Activated CD4-positive, alpha-beta T cell treated with anti-CD3 and anti-CD28 coated beads, Interleukin-2, Interleukin-6, amounts not matched to agents 100 ng/mL and 50 ng/mL, durations not matched to agents 16 hours and 8 hours (primary cell): Measurements from ENCODE around the gene IL36A.

ENCODE experiments used
- DNase-seq: peaks from one replicate; pipeline ENCODE4 v3.0.0-alpha.2; 2020

The IL36A gene, protein sequence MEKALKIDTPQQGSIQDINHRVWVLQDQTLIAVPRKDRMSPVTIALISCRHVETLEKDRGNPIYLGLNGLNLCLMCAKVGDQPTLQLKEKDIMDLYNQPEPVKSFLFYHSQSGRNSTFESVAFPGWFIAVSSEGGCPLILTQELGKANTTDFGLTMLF

DNA sequence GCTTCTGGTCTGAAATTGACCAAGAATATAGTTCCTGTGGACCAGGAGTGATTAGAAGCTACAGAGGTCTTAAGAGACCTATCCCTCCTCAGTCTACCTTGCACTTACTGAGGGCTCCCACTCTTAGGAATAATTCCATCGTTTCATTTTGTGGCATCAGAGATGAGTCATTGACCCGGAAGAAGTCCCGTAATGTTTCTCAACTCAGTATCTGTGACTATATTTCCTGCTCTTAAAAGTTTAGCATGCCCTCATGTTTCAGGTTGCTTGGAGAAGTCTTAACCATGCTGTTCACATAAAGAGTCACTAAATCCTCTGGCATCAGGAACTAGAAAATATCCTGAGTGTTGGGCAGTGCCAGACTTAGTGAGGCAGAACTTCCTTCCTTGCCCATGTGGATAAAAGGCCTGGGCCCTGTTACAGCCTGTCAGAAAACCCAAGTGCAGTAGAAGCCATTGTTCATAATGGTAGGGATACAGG is at the start of gene IL36A:
Gene IL36A (plus strand): TSS at position 430 of the 480 bp plus-strand sequence. CDS start 413 bp downstream, outside the sequence.
- DNase-seq, result no peak

DNA sequence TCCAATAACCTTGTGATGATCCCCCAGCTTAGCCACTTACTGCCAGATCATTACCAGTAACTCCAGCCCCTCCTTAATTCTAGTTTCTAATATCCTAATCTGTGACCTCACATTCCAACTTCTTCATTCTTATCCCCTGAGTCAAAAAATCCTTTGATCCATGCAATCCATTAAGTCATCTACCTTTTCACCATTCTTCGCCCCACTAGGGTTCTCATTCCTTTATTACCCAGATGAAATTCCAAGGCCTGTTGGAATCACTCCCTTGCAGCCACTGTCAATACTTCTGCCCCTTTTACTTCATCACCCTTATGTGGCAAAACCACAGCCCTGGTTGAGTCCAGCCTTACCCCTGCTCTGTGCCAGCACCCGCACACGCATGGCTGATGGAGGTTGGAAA is 47.7 kb upstream of the IL36A start:
- no peak for DNase-seq

DNA sequence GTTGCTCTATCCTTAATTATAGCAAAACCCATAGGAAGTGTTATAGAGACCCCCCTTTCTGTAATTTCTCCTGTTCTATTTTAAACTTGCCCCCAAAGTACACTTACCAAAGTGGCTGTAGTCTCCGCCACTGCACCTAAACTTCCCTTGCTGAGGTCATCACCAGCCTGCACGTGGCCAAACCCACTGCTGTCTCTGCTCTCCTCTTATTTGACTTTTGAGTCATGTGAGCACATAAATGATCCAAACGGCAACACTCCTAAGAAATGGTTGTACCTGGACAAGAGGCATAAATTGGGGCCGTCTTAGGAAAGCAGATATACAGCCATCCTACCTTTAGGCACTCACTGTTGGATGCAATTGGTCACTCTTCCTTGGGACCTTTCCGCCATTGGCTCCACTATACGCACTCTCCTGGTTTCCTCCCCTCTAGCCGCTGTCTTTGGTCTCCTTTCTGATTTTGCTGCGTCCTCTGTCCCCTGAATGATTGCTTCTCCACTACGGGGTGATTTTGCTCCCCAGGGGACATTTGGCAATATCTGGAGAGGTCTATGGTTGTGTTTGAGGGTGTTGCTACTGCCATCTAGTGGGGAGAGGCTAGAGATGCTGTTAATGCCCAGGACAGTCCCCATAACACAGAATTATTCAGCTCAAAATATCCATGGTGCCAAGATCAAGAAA is 46.7 kb upstream of the IL36A start:
- peak; percentile 74 for DNase-seq

DNA sequence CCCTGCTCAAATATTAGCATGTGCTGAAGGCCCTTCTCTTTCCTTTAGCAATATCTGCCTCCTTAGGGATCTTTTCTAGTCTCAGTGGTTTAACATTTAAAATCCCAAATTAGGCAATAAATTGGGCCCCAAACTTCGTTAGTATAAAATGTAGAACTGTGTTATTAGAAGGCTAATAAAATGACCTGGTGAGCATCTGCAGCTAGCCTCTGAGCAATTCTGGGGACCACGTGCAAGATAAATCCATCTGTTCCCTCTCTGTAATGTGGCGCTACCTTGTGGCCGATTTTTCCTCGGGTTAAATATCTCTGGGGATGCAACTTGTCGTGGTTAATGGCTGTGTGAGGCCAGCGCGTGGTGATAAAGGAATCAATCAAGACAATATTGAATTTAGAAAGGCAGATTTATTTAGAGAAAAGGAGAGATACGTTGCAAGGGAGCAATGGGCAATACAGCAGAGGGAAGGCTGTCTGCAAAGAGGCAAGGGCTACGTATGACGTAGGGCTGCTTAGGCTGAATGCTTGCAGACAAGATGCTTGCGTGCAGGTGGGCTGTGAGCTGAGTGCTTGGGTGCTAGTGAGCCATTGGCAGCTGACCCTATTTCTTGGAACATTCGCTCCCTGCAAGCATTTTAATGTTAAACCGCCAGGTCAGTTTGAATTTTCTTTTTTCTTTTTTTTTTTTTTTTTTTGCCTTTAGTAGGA is 46.0 kb upstream of the IL36A start:
- DNase-seq, result no peak

DNA sequence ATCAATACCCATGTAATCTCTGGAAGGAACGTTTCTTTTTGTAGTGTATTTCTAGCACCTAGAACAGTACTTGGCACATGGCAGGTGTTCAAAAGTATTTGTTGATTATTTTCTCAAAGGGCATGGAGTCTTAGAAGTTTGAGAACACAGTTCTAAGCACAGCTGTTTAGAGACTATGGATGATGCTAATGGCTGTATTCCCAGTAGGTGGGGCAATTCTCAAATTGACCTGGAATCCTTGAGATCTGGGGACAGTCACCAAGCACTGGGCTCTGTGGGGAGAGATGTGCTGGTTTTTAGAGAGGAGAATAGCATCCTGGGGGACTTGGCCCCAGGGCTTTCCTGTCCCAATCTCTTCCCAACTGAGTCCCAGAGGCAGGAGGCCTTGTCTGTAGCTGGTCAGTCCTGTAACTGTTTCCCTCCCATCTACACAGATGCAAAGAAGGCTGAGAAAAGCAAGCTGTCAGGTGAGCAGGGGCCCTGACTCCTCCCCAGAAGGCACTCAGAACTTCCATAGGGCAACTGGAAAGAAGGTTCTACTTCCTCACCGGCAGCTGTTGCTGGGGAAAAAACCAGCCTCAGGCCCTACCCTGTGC is 44.9 kb upstream of the IL36A start:
- DNase-seq, result no peak

DNA sequence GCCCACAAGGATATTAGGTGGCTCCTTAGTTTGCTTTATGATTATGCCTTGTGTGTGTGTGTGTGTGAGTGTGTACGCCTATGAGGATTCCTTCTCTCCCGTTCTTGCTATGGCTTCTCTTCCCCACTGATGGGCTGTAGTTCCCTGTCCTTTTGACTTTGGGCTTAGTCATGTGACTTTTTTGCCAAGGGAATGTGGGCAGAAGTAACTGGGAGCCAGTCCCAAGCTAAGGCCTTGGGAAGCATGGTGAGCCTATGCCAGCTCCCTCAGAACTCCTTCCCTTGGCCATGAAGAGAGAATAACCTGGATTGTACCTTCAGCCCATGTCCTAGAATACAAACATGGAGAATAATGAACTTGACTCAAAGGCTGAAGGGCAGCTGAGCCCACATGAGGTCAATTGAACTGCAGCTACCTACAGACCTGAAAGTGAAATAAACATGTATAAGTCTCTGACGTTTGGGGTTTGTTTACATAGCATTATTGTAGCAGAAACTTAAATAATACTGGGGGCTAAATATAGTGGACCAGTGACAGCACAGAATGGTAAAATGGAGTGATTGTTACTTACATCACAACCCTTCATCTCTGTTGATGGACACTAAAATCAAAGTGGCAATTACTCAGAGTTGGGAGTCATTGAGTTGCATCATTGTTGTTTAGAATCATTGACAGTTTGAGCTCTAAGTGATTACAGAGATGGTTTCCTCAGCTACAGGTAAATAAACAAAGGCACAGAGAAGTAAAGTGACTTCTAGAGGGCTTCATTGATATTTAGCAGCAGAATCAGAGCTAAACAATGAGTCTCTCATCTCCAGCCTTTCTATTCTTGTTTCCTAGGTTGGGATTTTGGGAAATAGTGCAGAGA is 42.7 kb upstream of the IL36A start:
- no peak for DNase-seq

DNA sequence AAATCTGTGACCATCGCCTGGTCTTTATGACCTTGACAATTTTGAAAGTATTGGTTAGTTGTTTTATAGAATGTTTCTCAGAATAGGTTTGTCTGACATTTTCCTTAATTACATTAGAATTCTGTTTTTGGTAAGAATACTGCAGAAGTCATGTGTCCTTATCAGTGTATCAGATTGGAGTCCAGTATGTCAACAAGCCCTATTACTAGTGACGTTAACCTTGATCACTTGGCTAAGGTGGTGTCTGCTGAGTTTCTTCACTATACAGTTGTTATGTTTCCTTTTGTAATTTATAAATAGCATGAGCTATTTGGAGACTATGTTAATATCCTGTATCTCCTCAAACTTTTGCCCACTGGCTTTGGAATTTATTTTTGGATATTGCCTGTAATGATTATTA is 38.2 kb upstream of the IL36A start:
- DNase-seq, result no peak

DNA sequence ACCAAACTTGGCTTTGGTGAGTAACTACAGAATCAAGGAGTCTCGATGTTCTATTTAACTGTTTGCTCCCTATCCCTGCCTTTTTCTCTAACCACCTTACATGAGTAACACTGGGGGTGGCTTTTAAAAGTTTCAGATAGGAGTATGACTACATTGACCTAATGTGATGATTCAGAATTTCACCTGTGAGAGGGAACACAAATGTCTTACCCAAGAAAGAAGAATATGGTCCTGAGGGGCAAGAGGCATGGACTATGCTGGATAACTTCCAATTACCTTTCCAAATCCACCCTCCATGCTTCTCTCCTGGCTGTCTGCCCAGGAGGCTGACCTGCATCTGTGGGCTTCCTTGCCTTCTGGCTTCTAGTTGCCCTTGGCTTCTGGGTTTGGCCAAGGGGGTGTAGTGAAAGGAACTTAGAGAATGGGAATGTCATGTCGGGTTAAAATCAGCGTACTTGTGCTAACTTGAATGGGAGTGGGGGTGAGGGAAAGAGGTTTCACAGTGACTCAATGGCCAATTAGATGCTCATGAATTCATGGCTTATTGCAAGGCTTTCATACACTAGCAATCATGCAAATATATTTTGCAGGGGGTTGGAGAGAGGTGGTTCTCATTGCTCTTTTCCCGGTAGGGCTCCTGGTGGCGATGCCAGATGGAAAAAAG is 32.7 kb upstream of the IL36A start:
- DNase-seq, result no peak

DNA sequence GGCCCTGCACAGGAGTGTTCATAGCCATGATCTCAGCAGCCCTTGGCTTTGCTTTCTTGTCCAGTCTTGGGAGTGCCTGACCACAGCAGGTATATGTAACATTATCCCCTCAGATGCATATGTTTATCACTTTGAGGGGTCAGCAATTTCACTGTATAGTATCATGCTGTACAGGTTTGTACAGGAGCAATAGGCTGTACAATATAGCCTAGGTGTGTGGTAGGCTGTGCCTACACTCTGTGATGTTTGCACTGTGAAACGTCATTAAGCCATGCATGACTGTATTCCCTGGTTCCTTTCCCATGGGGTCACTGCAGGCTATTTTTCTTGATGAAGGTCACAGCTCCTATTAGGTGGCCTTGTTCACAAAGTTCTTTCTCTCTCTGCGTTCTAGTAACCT is 32.1 kb upstream of the IL36A start:
- DNase-seq, result no peak

DNA sequence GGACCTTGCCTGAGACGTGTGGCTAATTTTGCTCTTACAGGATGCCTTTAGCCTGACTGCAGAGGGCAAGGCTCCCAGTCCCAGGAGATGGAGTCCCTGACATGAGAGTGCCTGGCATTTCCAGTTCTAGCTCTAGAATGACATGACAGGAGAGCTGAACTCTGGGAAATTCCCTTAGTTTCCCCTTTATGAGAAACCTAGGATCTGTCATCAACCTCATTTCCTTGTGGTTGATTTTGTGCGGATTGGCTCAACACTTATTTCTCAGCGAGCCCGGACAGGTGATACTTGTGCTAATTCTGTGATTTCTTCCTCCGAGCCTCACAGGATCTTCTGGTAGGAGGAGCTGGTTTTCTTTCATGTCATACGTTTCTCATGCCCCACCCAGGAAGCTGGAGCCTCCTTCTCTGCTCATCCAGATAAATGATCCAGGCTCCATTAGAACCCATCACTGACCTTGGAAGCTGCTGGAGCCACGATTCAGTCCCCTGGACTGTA is 27.7 kb upstream of the IL36A start, which contains the start of gene IL36G:
Gene IL36G (plus strand): TSS at position 448 of the 498 bp plus-strand sequence. CDS start 633 bp downstream, outside the sequence.
- no peak for DNase-seq

DNA sequence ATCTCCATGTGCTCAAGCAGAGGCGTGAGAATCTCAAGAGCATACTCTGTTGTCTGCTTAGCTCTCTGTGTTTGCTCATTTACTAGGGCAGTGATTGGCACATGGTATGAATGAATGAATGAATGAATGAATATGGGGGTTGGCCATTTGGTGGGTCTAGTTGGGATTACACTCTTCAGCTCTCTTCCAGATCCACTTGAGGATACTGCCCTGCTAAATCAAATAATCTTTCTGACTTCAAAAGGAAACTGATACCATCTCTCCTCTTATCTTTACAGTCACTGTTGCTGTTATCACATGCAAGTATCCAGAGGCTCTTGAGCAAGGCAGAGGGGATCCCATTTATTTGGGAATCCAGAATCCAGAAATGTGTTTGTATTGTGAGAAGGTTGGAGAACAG is 25.5 kb upstream of the IL36A start:
- no peak for DNase-seq

DNA sequence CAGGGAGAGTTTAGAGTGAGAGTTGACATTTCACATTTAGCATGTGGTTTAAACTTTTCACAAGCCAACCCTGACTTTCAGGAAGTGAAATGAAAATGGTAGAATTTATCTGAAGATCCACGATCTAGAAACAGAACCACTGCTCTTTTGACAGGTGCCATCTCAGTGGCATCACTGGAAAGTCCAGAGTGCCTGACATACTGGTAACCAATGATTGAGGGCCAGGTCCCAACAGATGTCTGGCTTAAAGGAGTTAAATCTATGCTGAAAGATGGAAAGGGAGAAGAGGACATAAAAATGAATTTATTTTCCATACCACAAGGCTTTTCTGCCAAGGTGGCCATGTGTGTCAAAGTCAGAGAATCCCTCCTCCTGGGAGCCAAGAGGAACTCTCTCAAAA is 24.7 kb upstream of the IL36A start:
- DNase-seq, result no peak

DNA sequence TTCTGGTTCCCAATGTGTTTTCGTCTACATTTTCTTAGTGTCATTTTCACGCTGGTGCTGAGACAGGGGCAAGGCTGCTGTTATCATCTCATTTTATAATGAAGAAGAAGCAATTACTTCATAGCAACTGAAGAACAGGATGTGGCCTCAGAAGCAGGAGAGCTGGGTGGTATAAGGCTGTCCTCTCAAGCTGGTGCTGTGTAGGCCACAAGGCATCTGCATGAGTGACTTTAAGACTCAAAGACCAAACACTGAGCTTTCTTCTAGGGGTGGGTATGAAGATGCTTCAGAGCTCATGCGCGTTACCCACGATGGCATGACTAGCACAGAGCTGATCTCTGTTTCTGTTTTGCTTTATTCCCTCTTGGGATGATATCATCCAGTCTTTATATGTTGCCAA is 20.2 kb upstream of the IL36A start:
- peak; percentile 15 for DNase-seq

DNA sequence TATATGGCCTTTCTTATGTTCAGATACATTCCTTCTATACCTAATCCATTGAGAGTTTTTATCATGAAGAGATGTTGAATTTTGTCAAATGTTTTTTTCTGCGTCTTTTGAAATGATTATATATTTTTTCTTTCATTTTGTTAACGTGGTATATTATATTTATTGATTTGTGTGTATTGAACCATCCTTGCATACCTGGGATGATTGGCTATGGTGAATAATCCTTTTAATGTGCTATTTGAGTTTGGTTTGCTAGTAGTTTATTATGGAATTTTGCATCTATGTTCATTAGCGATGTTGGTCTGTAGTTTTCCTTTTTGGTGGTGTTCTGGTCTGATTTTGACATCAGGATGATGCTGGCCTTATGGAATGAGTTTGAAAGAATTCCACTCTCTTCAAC is 15.6 kb upstream of the IL36A start:
- no peak for DNase-seq

DNA sequence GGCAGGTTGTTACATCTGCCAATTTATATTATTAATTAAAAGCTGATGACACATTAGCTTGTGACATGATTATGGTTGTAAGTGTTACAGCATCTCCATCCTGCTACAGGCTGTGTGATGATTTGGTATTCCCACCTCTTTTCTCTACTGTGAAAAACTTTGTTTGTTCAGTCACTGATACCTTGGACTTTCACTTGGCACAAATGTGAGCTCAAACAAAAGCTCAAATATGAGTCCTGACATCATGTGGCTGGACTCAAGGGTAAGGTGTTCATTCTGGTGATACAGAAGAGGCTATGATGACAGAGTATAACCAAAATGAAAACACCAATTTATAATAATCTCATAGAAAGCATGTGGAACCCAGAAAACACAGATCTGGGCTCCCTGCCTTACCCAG is 11.4 kb upstream of the IL36A start:
- DNase-seq, result no peak

DNA sequence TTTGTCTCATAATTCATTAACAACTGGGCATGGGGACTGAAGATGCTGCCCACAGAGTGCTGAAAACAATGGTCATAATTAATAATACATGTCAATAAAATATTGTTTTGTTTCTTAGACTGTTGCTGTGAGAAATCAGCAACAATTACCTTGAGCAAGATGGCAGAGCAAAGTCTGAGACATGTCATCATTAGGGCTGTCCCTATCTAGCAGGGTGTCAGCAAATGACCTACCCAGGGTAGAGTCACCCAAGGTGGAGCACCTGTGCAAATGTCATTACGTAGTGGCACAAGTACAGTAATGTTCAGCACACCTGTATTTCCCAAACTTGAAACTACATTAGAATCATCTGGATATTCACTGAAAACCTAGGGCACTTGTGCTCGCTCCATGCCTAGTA is 10.6 kb upstream of the IL36A start:
- DNase-seq, result no peak

DNA sequence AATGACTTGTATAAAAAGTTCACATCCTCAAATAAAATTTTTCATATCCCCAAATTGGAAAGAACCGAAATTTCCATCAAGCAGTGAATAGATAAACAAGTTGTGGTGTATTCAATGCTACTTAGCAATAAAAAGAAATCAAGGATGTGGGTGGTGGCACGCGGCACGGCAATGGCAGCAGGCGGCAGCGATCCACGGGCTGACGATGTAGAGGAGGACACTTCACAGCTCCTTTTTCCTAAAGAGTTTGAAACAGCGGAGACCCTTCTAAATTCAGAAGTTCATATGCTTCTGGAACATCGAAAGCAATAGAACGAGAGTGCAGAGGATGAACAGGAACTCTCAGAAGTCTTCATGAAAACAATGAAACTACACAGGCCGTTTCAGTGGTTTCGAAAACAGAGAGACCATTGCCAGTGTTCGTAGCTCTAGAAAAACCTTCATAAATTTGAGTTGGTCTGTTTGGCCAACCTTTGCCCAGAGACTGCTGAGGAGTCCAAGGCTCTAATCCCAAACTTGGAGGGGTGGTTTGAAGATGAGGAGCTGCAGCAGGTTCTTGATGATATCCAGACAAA is 9.8 kb upstream of the IL36A start:
- peak; percentile 9 for DNase-seq

DNA sequence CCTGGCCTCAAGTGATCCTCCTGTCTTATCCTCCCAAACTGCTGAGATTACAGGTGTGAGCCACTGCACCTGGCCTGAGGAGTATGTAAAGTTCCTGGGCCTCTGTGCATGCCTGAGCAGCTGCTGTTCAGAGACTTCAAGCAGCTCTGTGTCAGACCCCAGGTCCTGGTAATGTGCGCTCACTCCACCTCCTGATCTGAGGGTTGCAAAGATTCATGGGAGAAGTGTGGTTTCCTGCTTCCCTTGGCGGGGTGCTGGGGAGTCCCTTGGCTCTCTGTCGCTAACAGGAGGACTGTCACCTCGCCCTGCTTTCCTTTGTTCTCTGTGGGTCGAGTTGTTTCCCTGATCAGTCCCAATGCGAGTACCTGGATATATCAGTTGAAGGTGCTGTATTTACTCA is 8.6 kb upstream of the IL36A start:
- peak; percentile 61 for DNase-seq

DNA sequence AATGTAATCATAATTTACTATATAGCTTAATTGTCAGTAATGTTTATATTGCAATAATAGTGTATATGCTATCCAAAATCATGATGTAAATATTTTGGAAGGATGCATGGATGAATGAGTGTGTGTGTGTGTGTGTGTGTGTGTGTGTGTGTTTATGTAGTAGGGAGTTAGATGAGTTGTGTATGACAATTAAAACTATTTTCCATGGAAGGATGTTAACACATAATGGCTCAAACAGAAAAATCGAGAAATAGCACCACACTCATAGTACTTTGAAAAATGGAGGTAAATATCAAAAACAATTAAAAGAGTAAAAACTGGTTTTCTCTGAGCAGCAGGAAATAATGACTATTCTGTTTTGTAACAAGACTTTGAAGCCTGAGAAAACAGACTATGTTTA is 8.1 kb upstream of the IL36A start:
- no peak for DNase-seq

DNA sequence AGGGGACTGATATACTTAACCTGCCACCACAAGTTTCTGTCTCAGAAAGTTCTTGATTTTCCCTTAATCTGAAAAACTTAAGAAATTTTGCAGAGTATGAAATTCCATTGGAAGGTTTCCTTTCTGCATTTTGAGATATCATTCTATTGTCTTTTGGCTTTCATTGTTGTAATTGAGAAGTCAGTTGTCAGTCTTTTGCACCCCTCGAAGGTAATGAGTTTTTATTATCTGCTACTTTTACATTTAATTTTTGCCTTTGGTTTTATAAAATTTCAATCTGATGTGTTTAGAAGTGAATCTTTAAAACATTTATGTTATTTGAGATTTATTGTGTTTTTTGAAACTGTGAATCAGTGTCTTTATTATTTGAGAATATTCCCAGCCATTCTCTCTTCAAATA is 4.8 kb upstream of the IL36A start:
- DNase-seq, result no peak

DNA sequence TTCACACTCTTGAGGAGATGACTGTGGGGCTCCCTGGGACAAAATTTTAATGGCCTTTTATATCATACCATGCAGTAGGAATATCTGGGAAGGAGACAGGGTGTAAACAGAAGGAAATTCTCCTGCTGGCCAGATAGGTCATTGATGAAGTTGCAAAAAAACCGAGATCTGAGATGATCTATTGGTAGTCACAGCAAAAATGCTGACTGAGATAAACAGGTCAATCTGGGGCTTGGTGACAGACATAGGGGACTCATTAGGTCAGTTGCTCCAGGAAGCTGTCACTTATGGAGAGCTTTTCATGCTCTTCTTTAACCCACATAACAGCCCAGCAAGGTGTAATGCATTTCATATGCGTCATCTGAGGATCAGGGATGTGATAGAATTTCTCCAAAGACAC is 2.6 kb upstream of the IL36A start:
- no peak for DNase-seq

DNA sequence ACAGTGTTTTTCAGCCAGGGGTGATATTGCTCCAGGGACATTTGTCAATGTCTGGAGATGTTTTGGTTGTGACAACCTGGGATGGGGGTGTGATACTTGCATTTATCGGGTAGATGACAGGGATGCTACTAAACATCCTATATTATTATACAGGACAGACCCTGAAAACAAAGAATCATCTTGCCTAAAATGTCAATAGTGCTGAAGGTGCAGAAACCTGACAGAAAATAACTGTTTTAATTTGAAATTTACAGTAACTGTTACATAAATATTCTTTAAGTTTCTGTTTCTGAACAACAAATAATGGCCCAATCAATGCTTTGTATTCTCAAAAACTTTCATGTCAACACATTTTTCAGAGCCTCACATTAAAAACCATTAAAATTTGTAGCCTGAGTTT is 2.0 kb downstream of the IL36A start:
- DNase-seq, result no peak
